GM21723 (cell line): ENCODE measurements around the gene DUSP22.
A peak's percentile ranks its signal among the peaks of the same experiment; 100 is the strongest.

Experiments
- ATAC-seq: cut with Tn5 transposase; IDR thresholded peaks from one replicate; pipeline ENCODE4 v1.9.1; 2021; ENCODE audit warnings: mild to moderate bottlenecking, moderate library complexity; ENCODE audit not compliant: unreplicated experiment

Gene DUSP22

GRCh38 chr6:308768-309167, 16.5 kb downstream of the DUSP22 start:
- ATAC-seq = no peak

GRCh38 chr6:309947-310346, 17.7 kb downstream of the DUSP22 start:
- no peak for ATAC-seq

- ATAC-seq = no peak
These were observed 18.4 kb downstream of the DUSP22 start for GRCh38 chr6:310671-311070.

GRCh38 chr6:311679-312220, 19.5 kb downstream of the DUSP22 start:
- ATAC-seq = no peak

GRCh38 chr6:313087-313486, 20.8 kb downstream of the DUSP22 start:
- ATAC-seq = no peak

- no peak for ATAC-seq
These were observed 21.6 kb downstream of the DUSP22 start for GRCh38 chr6:313917-314316.

- ATAC-seq = no peak
These were observed 22.1 kb downstream of the DUSP22 start for GRCh38 chr6:314377-314776.

- ATAC-seq = no peak
These were observed 22.9 kb downstream of the DUSP22 start for GRCh38 chr6:315226-315625.

- ATAC-seq = peak; percentile 36
These were observed 23.9 kb downstream of the DUSP22 start for GRCh38 chr6:315921-316752.

- ATAC-seq = no peak
These were observed 24.4 kb downstream of the DUSP22 start for GRCh38 chr6:316753-317038.

- ATAC-seq = no peak
These were observed 24.8 kb downstream of the DUSP22 start for GRCh38 chr6:317060-317447.

- peak; percentile 14 for ATAC-seq
These were observed 25.3 kb downstream of the DUSP22 start for GRCh38 chr6:317448-318144.

- ATAC-seq = no peak
These were observed 26.1 kb downstream of the DUSP22 start for GRCh38 chr6:318243-318890.

- ATAC-seq = peak; percentile 44
These were observed 27.2 kb downstream of the DUSP22 start for GRCh38 chr6:319177-320131.

GRCh38 chr6:320351-321157, 28.3 kb downstream of the DUSP22 start:
- ATAC-seq = no peak

- ATAC-seq = no peak
These were observed 28.8 kb downstream of the DUSP22 start for GRCh38 chr6:321158-321438.

- ATAC-seq = no peak
These were observed 29.4 kb downstream of the DUSP22 start for GRCh38 chr6:321536-322258.

GRCh38 chr6:322259-322930, 30.1 kb downstream of the DUSP22 start:
- no peak for ATAC-seq
